GM10266 (cell line): ENCODE data around the gene CFAP99.
"Not testable (repeated sequence)": the region's sequence is repeated elsewhere in the genome, so short reads cannot be mapped to it uniquely, and the experiment has no call there.

ENCODE experiments used
- DNase-seq: peaks from one replicate; pipeline ENCODE4 v3.0.0; 2012; ENCODE audit errors: extremely low spot score
- TF ChIP-seq, protein P1 (sequence below): IDR thresholded peaks from 2 replicates; pipeline ENCODE4 v1.5.1; 2012; ENCODE audit warnings: mild to moderate bottlenecking, low read depth; ENCODE audit not compliant: control insufficient read depth, insufficient read depth; ENCODE audit errors: missing control alignments

Gene CFAP99

DNA sequence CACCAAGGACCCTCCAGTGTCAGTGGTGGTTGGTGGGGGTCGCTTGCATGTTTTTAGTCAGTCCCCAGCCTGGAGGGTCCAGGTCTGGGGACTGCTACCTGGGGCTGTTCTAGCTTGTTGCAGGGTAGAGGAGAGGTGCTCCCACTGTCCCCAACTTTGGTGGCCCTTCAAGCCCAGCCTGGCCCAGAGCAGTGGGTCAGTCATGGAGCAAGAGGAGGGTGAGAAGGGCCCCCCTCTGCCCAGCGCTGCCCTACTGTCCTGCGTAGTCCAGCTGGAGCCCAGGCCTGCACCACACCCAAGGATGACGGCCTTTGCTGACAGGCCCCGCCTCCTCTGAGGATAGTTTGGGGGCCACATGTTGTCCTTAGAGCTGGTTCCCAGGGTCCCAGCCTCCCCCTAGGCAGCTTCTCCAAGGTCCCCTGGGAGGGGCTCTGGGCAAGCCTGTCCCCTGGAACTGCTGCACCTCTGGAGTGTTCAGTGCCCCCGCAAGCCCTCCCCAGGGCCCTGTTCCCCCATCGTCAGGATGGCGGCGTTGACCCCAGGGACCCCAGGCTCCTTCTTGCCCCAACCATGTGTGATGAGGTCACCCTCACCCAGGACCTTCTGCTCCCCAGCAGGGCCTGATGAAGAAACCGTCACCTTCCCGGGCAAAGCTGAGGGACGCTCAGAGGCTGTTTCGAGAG lies 6.8 kb downstream of the CFAP99 start:
- TF ChIP-seq, protein P1, sequence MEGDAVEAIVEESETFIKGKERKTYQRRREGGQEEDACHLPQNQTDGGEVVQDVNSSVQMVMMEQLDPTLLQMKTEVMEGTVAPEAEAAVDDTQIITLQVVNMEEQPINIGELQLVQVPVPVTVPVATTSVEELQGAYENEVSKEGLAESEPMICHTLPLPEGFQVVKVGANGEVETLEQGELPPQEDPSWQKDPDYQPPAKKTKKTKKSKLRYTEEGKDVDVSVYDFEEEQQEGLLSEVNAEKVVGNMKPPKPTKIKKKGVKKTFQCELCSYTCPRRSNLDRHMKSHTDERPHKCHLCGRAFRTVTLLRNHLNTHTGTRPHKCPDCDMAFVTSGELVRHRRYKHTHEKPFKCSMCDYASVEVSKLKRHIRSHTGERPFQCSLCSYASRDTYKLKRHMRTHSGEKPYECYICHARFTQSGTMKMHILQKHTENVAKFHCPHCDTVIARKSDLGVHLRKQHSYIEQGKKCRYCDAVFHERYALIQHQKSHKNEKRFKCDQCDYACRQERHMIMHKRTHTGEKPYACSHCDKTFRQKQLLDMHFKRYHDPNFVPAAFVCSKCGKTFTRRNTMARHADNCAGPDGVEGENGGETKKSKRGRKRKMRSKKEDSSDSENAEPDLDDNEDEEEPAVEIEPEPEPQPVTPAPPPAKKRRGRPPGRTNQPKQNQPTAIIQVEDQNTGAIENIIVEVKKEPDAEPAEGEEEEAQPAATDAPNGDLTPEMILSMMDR, result no peak
- DNase-seq, result no peak

DNA sequence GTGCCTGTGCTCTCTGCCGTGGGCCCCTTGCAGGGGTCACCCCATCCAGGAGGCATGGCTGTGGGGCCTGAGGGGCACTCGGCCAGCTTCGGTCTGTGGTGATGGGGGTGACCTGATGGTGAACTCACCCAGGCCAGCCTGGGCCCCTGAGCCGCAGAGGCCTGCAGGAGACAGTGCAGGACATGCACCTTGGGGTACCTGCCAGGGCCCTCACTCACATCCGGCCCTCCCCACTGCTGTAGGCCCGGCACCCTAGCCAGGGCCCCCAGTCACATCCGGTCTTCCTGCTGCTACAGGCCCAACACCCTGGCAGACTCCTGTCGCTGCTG lies 7.3 kb downstream of the CFAP99 start:
- TF ChIP-seq, protein P1, result no peak
- DNase-seq, result no peak

DNA sequence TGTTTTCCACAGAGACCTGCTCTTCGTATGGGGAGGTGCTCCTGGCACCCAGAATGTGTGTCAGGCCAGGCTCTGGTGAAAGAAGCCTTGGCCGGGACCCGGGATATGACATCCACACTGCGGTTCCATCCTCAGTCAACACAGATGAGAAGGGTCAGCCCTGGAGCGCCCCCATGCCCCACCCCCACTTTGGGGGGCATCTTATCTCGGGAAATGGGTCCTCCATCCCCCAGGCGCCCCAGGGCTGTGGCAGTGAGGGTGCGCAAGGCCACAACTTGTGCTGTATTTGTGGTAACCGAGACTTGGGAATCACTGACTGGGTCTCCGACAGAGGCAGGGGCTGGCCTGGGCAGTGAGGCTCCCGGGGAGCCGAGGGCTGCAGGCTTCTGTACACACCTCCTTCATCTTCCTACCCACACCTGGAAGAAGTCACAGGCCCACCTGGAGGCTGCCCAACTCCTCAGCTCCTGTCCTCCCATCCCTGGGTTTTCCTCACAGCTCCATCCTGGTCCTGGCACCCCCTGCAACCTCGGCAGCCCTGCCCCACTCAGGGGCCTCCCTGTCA lies 8.0 kb downstream of the CFAP99 start:
- TF ChIP-seq, protein P1, result no peak
- no peak for DNase-seq

DNA sequence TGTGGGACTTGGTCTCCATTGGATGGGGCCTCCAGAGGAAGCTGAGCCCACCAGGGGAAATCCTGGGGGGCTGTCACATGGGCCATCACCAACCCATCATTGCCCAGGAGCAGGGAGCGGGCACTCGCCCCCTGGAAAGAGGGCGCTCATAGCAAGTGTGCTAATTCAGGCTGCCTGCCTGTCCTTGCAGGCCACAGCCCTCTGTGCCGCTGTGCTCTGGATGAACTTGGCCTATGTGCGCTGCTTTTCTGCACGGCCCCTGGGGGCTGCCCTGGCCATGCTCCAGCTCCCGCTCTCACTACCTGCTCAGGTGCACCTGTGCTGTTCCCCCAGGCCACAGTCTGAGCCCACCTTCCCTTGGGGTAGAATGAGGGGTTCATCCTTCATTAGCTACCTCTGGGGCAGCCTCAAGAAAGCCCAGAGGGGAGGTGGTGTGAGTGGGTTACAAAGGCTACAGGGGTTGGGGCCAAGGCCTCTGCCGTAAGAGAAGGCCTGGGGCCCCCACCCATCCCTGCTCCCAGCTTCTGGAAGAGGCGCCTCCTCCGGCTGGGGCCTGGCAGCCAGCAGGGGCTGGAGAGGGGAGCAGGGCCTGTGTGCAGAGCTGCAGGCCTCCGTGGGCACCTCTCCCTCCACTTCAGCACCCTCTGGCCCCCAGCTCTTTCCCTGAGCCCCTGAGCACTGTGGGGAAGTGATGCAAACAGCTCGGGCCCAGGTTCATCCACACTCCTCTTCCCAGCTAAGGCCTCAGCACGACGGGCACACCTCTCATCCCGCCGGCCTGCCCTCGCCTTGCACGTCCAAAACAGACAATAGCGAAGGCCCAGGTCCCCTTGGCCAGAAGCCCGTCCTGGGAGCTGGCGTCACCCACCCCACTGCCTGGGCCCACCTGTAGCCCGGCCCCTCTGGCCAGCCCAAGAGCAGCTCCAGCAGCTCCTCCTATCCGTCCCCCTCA lies 8.9 kb downstream of the CFAP99 start:
- TF ChIP-seq, protein P1, result no peak
- DNase-seq, result no peak

DNA sequence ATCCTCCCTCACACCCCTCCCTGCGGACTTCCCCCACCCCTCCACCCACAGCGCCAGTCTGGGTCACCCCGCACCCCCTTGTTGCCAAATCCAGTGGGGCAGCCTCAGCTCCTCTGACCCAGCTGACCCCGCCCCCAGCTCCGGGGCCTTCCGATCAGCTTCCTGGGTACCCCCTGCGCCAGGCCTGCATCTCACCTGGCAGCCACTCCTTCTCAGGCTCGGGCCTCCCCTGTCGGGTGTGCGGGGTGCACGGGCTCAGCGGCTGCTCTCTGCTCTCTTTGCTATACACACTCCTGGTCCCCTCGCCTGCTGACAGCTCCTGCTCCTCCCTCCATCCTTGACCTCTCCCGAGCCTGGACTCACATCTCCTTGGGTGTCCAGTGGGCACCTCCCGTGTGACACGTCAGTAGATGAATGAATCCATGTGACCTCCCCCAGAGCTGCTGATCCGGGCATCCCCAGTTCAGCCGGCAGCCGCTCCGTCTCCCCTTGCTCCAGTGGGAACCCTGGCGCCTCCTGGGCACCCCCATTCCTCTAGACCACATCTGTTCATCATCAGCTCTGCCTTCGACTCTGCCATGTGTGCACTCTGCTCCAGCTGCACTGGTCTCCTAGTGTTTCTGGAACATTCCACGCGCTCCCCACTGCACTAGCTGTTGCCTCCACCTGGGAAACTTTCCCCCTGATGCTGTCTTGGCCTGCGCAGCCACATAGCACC lies 9.9 kb downstream of the CFAP99 start:
- TF ChIP-seq, protein P1, result no peak

DNA sequence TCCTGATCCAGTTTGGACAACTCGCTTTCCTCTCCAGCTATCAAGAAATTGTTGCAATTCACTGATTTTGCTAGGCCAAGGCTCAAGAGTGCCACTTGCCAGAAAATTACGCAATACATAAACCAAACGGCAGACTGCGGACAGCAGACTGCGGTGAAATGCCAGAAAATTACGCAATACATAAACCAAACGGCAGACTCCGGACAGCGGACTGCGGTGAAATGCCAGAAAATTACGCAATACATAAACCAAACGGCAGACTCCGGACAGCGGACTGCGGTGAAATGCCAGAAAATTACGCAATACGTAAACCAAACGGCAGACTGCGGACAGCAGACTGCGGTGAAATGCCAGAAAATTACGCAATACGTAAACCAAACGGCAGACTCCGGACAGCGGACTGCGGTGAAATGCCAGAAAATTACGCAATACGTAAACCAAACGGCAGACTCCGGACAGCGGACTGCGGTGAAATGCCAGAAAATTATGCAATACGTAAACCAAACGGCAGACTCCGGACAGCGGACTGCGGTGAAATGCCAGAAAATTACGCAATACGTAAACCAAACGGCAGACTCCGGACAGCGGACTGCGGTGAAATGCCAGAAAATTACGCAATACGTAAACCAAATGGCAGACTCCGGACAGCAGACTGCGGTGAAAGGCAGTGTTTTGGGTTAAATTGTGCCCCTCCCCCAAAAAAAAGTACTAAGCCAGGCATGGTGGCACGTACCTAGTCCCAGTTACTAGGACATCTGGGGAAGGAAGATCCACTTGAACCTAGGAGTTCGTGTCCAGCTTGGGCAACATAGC lies 11.4 kb downstream of the CFAP99 start:
- not testable (repeated sequence) for DNase-seq

More for the DNA sequence above, 9.9 kb downstream of the CFAP99 start:
- DNase-seq, result no peak

DNA sequence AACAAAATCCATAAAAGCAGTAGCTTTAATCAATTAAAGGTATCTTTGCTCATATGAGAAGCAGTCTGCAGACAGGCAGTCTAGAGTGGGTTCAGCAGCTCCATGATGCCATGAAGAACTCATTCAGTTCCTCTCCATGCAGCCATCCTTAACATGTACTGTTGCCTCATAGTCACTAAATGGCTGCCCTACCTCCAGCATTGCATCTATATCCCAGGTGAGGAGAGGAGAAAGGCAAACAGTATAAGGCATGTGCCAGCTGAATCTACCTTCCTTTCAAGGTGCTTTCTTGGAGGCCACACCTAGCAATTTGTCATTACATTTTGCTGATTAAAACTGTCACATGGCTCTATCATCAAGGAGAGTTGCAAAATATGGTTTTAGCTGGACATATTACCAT lies 13.2 kb downstream of the CFAP99 start:
- DNase-seq, result no peak

More for the DNA sequence above, 13.2 kb downstream of the CFAP99 start:
- TF ChIP-seq, protein P1, result no peak
